ENCODE results near the gene PRKG2.
A peak's percentile ranks its signal among the peaks of the same experiment; 100 is the strongest.
"Not testable (repeated sequence)": the region's sequence is repeated elsewhere in the genome, so short reads cannot be mapped to it uniquely, and the experiment has no call there.

PRKG2 gene

GRCh38 chr4:81214881-81215868 is at the start of gene PRKG2:
TSS of gene PRKG2 (minus strand) at chr4:81215222. CDS start at chr4:81205047, 10,175 bp downstream.
- no peak for DNase-seq (ENCODE audit: low read depth)

GRCh38 chr4:81260443-81261101 is 45.5 kb upstream of the PRKG2 start:
- no peak for DNase-seq (ENCODE audit: low read depth)

GRCh38 chr4:81258841-81259550 is 44.0 kb upstream of the PRKG2 start:
- no peak for DNase-seq (ENCODE audit: low read depth)

GRCh38 chr4:81257816-81258215 is 42.8 kb upstream of the PRKG2 start:
- no peak for DNase-seq (ENCODE audit: low read depth)

- no peak for DNase-seq (ENCODE audit: low read depth)
Observed at GRCh38 chr4:81257021-81257420, 42.0 kb upstream of the PRKG2 start.

GRCh38 chr4:81256059-81256970 is 41.3 kb upstream of the PRKG2 start:
- no peak for DNase-seq (ENCODE audit: low read depth)

- DNase-seq (ENCODE audit: low read depth): peak; percentile 58
Observed at GRCh38 chr4:81255524-81255923, 40.5 kb upstream of the PRKG2 start.

- DNase-seq (ENCODE audit: low read depth): no peak
Observed at GRCh38 chr4:81250430-81250829, 35.4 kb upstream of the PRKG2 start.

- DNase-seq (ENCODE audit: low read depth): no peak
Observed at GRCh38 chr4:81245218-81246009, 30.4 kb upstream of the PRKG2 start.

GRCh38 chr4:81237791-81238190 is 22.8 kb upstream of the PRKG2 start:
- no peak for DNase-seq (ENCODE audit: low read depth)

GRCh38 chr4:81235982-81236749 is 21.1 kb upstream of the PRKG2 start:
- DNase-seq (ENCODE audit: low read depth): no peak

- no peak for DNase-seq (ENCODE audit: low read depth)
Observed at GRCh38 chr4:81227968-81228367, 12.9 kb upstream of the PRKG2 start.

GRCh38 chr4:81227138-81227537 is 12.1 kb upstream of the PRKG2 start:
- no peak for DNase-seq (ENCODE audit: low read depth)

- DNase-seq (ENCODE audit: low read depth): no peak
Observed at GRCh38 chr4:81225252-81225651, 10.2 kb upstream of the PRKG2 start.

GRCh38 chr4:81222082-81222472 is 7.1 kb upstream of the PRKG2 start:
- not testable (repeated sequence) for DNase-seq (ENCODE audit: low read depth)

GRCh38 chr4:81221303-81222081 is 6.5 kb upstream of the PRKG2 start:
- no peak for DNase-seq (ENCODE audit: low read depth)

GRCh38 chr4:81220271-81220670 is 5.2 kb upstream of the PRKG2 start:
- DNase-seq (ENCODE audit: low read depth): no peak

- no peak for DNase-seq (ENCODE audit: low read depth)
Observed at GRCh38 chr4:81218206-81218605, 3.2 kb upstream of the PRKG2 start.

- DNase-seq (ENCODE audit: low read depth): no peak
Observed at GRCh38 chr4:81217779-81218178, 2.8 kb upstream of the PRKG2 start.
